Mesothelial cell of epicardium (in vitro differentiated cells): ENCODE results near the gene FILIP1L. TPM values are rescaled to one million over a fixed set of nuclear protein-coding genes. Genes with fewer than 3 reads are reported as not detected.
A peak's percentile ranks its signal among the peaks of the same experiment; 100 is the strongest.

Experiments
- DNase-seq, 2 experiments: peaks; one replicate each; pipeline ENCODE4 v3.0.0; 2021; ENCODE audit warnings: low spot score in 2 of 2; ENCODE audit not compliant: unreplicated experiment in 2 of 2
- H3K27ac Mint-ChIP-seq: 2 replicates; pipeline ENCODE4 v1.8.0; 2021; ENCODE audit warnings: mixed read lengths
- H3K27me3 Mint-ChIP-seq: 2 replicates; pipeline ENCODE4 v1.8.0; 2021; ENCODE audit warnings: low read depth, mixed read lengths
- H3K36me3 Mint-ChIP-seq: 2 replicates; pipeline ENCODE4 v1.8.0; 2021; ENCODE audit warnings: mixed read lengths
- H3K4me1 Mint-ChIP-seq: 2 replicates; pipeline ENCODE4 v1.8.0; 2021; ENCODE audit warnings: mixed read lengths
- H3K4me3 Mint-ChIP-seq: 2 replicates; pipeline ENCODE4 v1.8.0; 2021; ENCODE audit warnings: mild to moderate bottlenecking, moderate library complexity, mixed read lengths
- H3K9me3 Mint-ChIP-seq: 2 replicates; pipeline ENCODE4 v1.8.0; 2021; ENCODE audit warnings: mixed read lengths
- CTCF ChIP-seq: fragments of 200-600 bp; sonication (generic); IDR thresholded peaks from one replicate; pipeline ENCODE4 v1.5.0; 2021; ENCODE audit warnings: antibody characterized with exemption; ENCODE audit not compliant: unreplicated experiment
- total RNA-seq: library from RNA; stranded (reverse); gene quantifications from 3 replicates; pipeline ENCODE4 v1.2.1, GENCODE V29; 2021

FILIP1L gene
- total RNA-seq, 1 donor from 2014 or later: 15.7 TPM

GRCh38 chr3:100090669-100091005 is 23.7 kb downstream of the FILIP1L start:
- Mint-ChIP-seq H3K4me1 (peaks cover 21% of the 10 kb centered on the region), H3K9me3 (peaks cover 2% of the 10 kb centered on the region), H3K36me3 (no peaks in the 10 kb centered on the region), H3K27me3 (no peaks in the 10 kb centered on the region), H3K27ac (no peak overlapping the region), H3K4me3 (no peak overlapping the region)
- TF ChIP-seq CTCF: no peak
- DNase-seq: no peak

GRCh38 chr3:100089812-100090668 is 24.3 kb downstream of the FILIP1L start:
- DNase-seq: no peak
- Mint-ChIP-seq H3K27ac (peak overlapping the region; percentile 49), H3K4me1 (peaks cover 21% of the 10 kb centered on the region), H3K9me3 (no peaks in the 10 kb centered on the region), H3K27me3 (no peaks in the 10 kb centered on the region), H3K4me3 (no peak overlapping the region), H3K36me3 (no peaks in the 10 kb centered on the region)
- no peak for TF ChIP-seq CTCF

GRCh38 chr3:100088735-100089368 is 25.4 kb downstream of the FILIP1L start:
- peaks cover 21% of the 10 kb centered on the region for H3K4me1 Mint-ChIP-seq
- no peaks in the 10 kb centered on the region for H3K9me3 Mint-ChIP-seq
- H3K4me3 Mint-ChIP-seq: no peak overlapping the region
- H3K27me3 Mint-ChIP-seq: no peaks in the 10 kb centered on the region
- TF ChIP-seq CTCF: no peak
- H3K27ac Mint-ChIP-seq: no peak overlapping the region
- no peaks in the 10 kb centered on the region for H3K36me3 Mint-ChIP-seq
- DNase-seq: no peak

GRCh38 chr3:100087198-100087597 is 27.1 kb downstream of the FILIP1L start:
- Mint-ChIP-seq H3K4me1 (peaks cover 32% of the 10 kb centered on the region), H3K27ac (no peak overlapping the region), H3K9me3 (no peaks in the 10 kb centered on the region), H3K36me3 (no peaks in the 10 kb centered on the region), H3K4me3 (no peak overlapping the region), H3K27me3 (no peaks in the 10 kb centered on the region)
- no peak for DNase-seq
- no peak for TF ChIP-seq CTCF

- H3K4me1 Mint-ChIP-seq: peaks cover 38% of the 10 kb centered on the region
- no peak for TF ChIP-seq CTCF
Measured at GRCh38 chr3:100086401-100086800, 27.9 kb downstream of the FILIP1L start.

More at GRCh38 chr3:100086401-100086800, 27.9 kb downstream of the FILIP1L start:
- Mint-ChIP-seq H3K27ac (no peak overlapping the region), H3K36me3 (no peaks in the 10 kb centered on the region), H3K4me3 (no peak overlapping the region), H3K9me3 (no peaks in the 10 kb centered on the region), H3K27me3 (no peaks in the 10 kb centered on the region)
- DNase-seq: no peak
